ENCODE results near the gene HEXD.
A peak's percentile ranks its signal among the peaks of the same experiment; 100 is the strongest.

Gene HEXD

GRCh38 chr17:82419540-82419939 lies 1.4 kb downstream of the HEXD start:
- DNase-seq (ENCODE audit: low read depth), result no peak
- no peak for TF ChIP-seq CTCF (conservative IDR thresholded peaks at IDR 0.05; ENCODE audit: control insufficient read depth, insufficient read depth, low read depth, low read length)
- no peak overlapping the region for H3K4me3 ChIP-seq (ENCODE audit: control insufficient read depth, low read depth, low read length)

- TF ChIP-seq CTCF (conservative IDR thresholded peaks at IDR 0.05; ENCODE audit: control insufficient read depth, insufficient read depth, low read depth, low read length), result peak; percentile 78
- no peak overlapping the region for H3K4me3 ChIP-seq (ENCODE audit: control insufficient read depth, low read depth, low read length)
- DNase-seq (ENCODE audit: low read depth), result peak; percentile 61
Measured at GRCh38 chr17:82424001-82424862, 6.1 kb downstream of the HEXD start.

- H3K4me3 ChIP-seq (ENCODE audit: control insufficient read depth, low read depth, low read length), result no peak overlapping the region
- TF ChIP-seq CTCF (conservative IDR thresholded peaks at IDR 0.05; ENCODE audit: control insufficient read depth, insufficient read depth, low read depth, low read length), result no peak
- no peak for DNase-seq (ENCODE audit: low read depth)
Measured at GRCh38 chr17:82424863-82425159, 6.7 kb downstream of the HEXD start.

GRCh38 chr17:82428546-82428945 lies 10.4 kb downstream of the HEXD start:
- no peak for DNase-seq (ENCODE audit: low read depth)
- no peak overlapping the region for H3K4me3 ChIP-seq (ENCODE audit: control insufficient read depth, low read depth, low read length)
- no peak for TF ChIP-seq CTCF (conservative IDR thresholded peaks at IDR 0.05; ENCODE audit: control insufficient read depth, insufficient read depth, low read depth, low read length)

GRCh38 chr17:82429824-82430223 lies 11.7 kb downstream of the HEXD start:
- H3K4me3 ChIP-seq (ENCODE audit: control insufficient read depth, low read depth, low read length), result no peak overlapping the region
- no peak for TF ChIP-seq CTCF (conservative IDR thresholded peaks at IDR 0.05; ENCODE audit: control insufficient read depth, insufficient read depth, low read depth, low read length)
- no peak for DNase-seq (ENCODE audit: low read depth)

GRCh38 chr17:82432017-82432416 lies 13.9 kb downstream of the HEXD start:
- H3K4me3 ChIP-seq (ENCODE audit: control insufficient read depth, low read depth, low read length), result no peak overlapping the region
- TF ChIP-seq CTCF (conservative IDR thresholded peaks at IDR 0.05; ENCODE audit: control insufficient read depth, insufficient read depth, low read depth, low read length), result no peak
- DNase-seq (ENCODE audit: low read depth), result no peak

Measured in fibroblast of mammary gland (primary cell).